Lung (tissue), 12 donors: Measurements from ENCODE around the gene FAM174C. TPM values are rescaled to one million over a fixed set of nuclear protein-coding genes. Genes with fewer than 3 reads are reported as not detected.

Experiments
- ATAC-seq: fragments of 200-7000 bp; cut with Tn5 transposase; one replicate; pipeline ENCODE4 v1.9.1; 2020; ENCODE audit warnings: moderate number of reproducible peaks; ENCODE audit not compliant: insufficient read depth, low FRiP score
- DNase-seq, 3 donors: peaks; one replicate each; pipeline ENCODE4 v3.0.0-alpha.2; 2013 to 2017
- H3K27ac ChIP-seq, 2 donors: one replicate each; pipeline ENCODE4 v1.5.1; 2013; ENCODE audit warnings: mild to moderate bottlenecking in 2 of 2, moderate library complexity in 2 of 2, control low read depth in 1 of 2, inconsistent platforms in 1 of 2, low read depth in 1 of 2, low read length in 1 of 2
- H3K27me3 ChIP-seq, 3 donors: one replicate each; pipeline ENCODE4 v1.5.1; 2013; ENCODE audit warnings: low read length in 2 of 3; ENCODE audit not compliant: control insufficient read depth in 3 of 3, insufficient read depth in 3 of 3
- H3K36me3 ChIP-seq, 4 donors: one replicate each; pipeline ENCODE4 v1.5.1; 2013; ENCODE audit warnings: low read length in 4 of 4, mild to moderate bottlenecking in 1 of 4, moderate library complexity in 1 of 4; ENCODE audit not compliant: control insufficient read depth in 4 of 4, insufficient read depth in 4 of 4
- H3K4me1 ChIP-seq, 5 donors: one replicate each; pipeline ENCODE4 v1.5.1; 2013; ENCODE audit warnings: low read length in 5 of 5, mild to moderate bottlenecking in 2 of 5, moderate library complexity in 1 of 5; ENCODE audit not compliant: control insufficient read depth in 5 of 5, insufficient read depth in 5 of 5
- H3K4me3 ChIP-seq: one replicate; pipeline ENCODE4 v1.5.1; 2013; ENCODE audit warnings: mild to moderate bottlenecking, control low read depth, moderate library complexity
- H3K9ac ChIP-seq, 2 donors: one replicate each; pipeline ENCODE4 v1.5.1; 2013; ENCODE audit warnings: low read length in 2 of 2, control low read depth in 1 of 2; ENCODE audit not compliant: insufficient read depth in 1 of 2
- H3K9me3 ChIP-seq, 4 donors: one replicate each; pipeline ENCODE4 v1.5.1; 2013; ENCODE audit warnings: low read length in 3 of 4, mild to moderate bottlenecking in 1 of 4, moderate library complexity in 1 of 4; ENCODE audit not compliant: control insufficient read depth in 4 of 4, insufficient read depth in 3 of 4
- WGBS, 2 donors: extraction: QIAGEN DNeasy Blood & Tissue Kit; methylation state at CpG; one replicate each; pipeline ENCODE4 v1.1.7; 2013; 5-methylcytosine and 5-hydroxymethylcytosine counted together
- polyA plus RNA-seq, 2 donors: library from polyadenylated mRNA; stranded (reverse); fragments of 200-250 nt; gene quantifications; one replicate each; pipeline ENCODE4 v1.2.1, GENCODE V29; 2013
- total RNA-seq, 2 donors: library from RNA; depleted of rRNA in 1 of 2; stranded (reverse); fragments of >200 nt in 1 of 2; gene quantifications; one replicate each; pipeline ENCODE4 v1.2.1, GENCODE V29; 2014 to 2021
- TF ChIP-seq, protein P1 (sequence below): IDR thresholded peaks from 2 replicates; pipeline ENCODE4 v1.5.1; 2012; ENCODE audit warnings: mild to moderate bottlenecking; ENCODE audit errors: control extremely low read depth, extremely low read depth
- donor health status: control.
- donor health status: control.
- donor health status: Bipolar disorder and iron deficiency.
- donor health status: healthy.
- donor health status: DM: yes; HTN: yes; CAD: no.

Gene FAM174C
- total and polyA plus RNA-seq, 4 donors, result 17.5 to 89.3 (median 69.4) TPM

DNA sequence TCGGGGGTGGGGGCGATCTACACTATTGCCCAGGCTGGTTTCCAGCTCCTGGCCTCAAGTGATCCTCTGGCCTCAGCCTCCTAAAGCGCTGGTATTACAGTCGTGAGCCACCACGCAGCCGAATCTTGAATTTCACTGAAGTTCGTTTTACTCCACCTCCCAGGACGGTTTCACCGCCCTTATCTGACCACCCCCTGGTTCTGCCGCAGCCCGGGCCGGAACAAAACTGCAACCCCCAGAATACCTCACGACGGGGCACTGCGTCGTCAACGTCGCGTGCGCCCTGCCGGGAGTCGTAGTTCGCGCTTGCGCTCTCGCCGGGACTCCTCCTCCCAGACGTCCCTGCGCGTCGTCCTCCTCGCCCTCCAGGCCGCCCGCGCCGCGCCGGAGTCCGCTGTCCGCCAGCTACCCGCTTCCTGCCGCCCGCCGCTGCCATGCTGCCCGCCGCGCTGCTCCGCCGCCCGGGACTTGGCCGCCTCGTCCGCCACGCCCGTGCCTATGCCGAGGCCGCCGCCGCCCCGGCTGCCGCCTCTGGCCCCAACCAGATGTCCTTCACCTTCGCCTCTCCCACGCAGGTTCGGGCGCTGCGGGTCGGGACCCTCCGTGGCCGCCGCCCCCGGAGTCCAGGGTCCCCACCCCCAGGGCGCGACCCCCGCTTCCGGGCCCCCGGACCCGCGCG lies 33.8 kb upstream of the FAM174C start, which contains the start of gene ATP5F1D:
ATP5F1D (plus strand) TSS at position 335 of the 679 bp plus-strand sequence; CDS start at position 435, 100 bp downstream.
- Histone ChIP-seq H3K4me1 (peaks cover 0 to 47% (median 30%) of the 10 kb centered on the region in 5 donors), H3K27me3 (no peaks in the 10 kb centered on the region), H3K27ac (peak within 1 kb of the TSS; percentile 88 to 94), H3K9ac (peak within 1 kb of the TSS in 1 of 2 donors; percentile 49), H3K4me3 (peak within 1 kb of the TSS; percentile 93), H3K36me3 (peaks cover 0 to 4% (median 0%) of the 10 kb centered on the region in 4 donors), H3K9me3 (no peaks in the 10 kb centered on the region)
- WGBS, 2 donors, result 1% methylated on average over 64 to 79 of the region's 79 CpGs
- ATAC-seq (peak; percentile 76), DNase-seq (peak; percentile 94 to 97 (median 95))
- TF ChIP-seq, protein P1, sequence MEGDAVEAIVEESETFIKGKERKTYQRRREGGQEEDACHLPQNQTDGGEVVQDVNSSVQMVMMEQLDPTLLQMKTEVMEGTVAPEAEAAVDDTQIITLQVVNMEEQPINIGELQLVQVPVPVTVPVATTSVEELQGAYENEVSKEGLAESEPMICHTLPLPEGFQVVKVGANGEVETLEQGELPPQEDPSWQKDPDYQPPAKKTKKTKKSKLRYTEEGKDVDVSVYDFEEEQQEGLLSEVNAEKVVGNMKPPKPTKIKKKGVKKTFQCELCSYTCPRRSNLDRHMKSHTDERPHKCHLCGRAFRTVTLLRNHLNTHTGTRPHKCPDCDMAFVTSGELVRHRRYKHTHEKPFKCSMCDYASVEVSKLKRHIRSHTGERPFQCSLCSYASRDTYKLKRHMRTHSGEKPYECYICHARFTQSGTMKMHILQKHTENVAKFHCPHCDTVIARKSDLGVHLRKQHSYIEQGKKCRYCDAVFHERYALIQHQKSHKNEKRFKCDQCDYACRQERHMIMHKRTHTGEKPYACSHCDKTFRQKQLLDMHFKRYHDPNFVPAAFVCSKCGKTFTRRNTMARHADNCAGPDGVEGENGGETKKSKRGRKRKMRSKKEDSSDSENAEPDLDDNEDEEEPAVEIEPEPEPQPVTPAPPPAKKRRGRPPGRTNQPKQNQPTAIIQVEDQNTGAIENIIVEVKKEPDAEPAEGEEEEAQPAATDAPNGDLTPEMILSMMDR, result no peak

DNA sequence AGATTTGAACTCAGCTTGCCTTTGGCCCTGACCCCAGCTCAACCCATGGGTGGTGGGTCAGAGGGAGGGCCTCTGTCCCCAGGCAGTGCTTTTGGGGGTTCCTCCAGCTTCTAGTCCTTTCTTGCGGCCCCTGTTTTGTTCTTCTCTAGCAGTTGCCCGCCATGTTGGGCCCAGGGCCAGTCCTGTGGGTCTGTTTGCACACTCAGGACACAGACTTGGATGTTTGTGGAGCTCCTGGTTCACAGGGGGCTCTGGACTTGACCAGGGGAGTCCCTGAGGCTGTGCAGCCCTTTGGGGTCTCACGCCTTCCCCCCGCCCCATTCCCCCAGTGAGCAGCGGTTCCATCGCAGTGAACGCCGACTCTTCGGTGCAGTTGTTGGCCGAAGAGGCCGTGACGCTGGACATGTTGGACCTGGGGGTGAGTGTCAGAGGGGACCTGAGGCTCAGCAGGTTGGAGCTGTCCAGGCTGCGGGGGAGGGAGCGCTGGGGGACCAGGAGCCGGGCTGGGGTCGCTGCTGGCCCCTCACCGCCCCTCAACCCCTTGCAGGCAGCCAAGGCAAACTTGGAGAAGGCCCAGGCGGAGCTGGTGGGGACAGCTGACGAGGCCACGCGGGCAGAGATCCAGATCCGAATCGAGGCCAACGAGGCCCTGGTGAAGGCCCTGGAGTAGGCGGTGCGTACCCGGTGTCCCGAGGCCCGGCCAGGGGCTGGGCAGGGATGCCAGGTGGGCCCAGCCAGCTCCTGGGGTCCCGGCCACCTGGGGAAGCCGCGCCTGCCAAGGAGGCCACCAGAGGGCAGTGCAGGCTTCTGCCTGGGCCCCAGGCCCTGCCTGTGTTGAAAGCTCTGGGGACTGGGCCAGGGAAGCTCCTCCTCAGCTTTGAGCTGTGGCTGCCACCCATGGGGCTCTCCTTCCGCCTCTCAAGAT lies 31.3 kb upstream of the FAM174C start:
- Histone ChIP-seq H3K4me3 (no peak overlapping the region), H3K4me1 (peaks cover 0 to 41% (median 26%) of the 10 kb centered on the region in 5 donors), H3K27ac (peak overlapping the region; percentile 56 to 81), H3K27me3 (no peaks in the 10 kb centered on the region), H3K9me3 (no peaks in the 10 kb centered on the region), H3K36me3 (peaks cover 0 to 4% (median 0%) of the 10 kb centered on the region in 4 donors), H3K9ac (no peak overlapping the region)
- TF ChIP-seq, protein P1, result peak; percentile 89
- DNase-seq (peak; percentile 87 to 91 (median 87)), ATAC-seq (peak; percentile 32)
- 49 to 57% methylated on average over 30 to 33 of the region's 33 CpGs for WGBS, 2 donors

DNA sequence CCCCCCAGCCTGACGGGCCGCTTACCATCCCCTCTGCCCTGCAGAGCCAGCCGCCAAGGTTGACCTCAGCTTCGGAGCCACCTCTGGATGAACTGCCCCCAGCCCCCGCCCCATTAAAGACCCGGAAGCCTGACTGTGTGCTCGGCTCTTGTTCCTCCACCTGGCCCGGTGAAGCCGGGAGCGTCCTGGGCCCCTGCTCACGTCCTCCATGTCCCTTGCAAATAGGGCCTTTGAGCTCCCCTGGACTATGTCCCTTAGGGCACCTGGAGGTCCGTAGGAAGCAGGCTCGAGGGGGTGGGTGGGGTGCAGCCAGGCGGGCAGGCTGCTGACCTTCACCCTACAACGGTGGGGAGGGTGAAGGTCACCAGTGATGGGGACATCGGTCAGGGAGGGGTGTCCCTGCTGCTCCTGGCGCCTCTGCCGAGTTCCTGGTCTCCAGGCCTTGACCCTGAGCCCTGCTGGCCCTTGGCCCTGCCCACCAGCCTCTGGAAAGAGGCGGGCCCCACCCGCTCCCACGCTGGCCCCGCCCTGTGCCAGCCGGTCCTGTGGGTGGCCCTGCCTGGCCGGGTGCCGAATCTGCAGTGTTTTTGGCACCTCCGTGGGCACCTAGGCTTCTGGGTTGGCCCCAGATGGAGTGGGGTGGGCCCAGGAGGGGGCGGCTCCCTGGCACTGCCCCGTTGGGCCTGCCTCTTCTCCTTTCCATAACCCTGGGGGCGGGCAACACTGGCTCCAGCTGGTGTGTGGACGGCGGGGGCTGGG lies 30.5 kb upstream of the FAM174C start:
- no peak overlapping the region for H3K4me3 ChIP-seq
- TF ChIP-seq, protein P1, result no peak
- ATAC-seq (no peak), DNase-seq (peak in 1 of 3 donors; percentile 5)
- peaks cover 0 to 4% (median 0%) of the 10 kb centered on the region in 4 donors for H3K36me3 ChIP-seq
- no peaks in the 10 kb centered on the region for H3K9me3 ChIP-seq
- no peak overlapping the region for H3K9ac ChIP-seq
- 21 to 42% methylated on average over 28 to 31 of the region's 31 CpGs for WGBS, 2 donors
- peaks cover 0 to 38% (median 23%) of the 10 kb centered on the region in 5 donors for H3K4me1 ChIP-seq
- H3K27me3 ChIP-seq, result no peaks in the 10 kb centered on the region
- peak overlapping the region; percentile 56 to 81 for H3K27ac ChIP-seq
